ENCODE results near the gene MEIS2.

DNA sequence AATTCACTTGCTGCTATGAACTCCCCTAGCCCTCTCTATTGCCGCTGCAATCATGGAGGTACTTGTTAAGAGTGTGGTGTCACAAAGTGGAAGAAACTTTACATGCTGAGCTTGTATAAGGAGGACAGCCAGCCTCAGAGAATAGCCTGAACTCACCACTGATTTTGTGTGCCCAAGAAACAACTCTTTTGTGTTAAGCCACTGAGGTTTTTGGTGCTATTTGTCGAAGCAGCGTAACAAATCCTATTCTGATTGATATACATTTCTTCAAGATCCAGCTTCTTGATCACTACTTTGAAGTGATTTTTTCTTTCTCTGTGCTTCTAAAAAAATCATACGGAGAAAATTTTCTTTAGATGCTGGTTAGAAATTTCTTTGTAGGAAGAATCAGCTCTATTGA, 132.4 kb downstream of the MEIS2 start:
- TF ChIP-seq, protein P1, sequence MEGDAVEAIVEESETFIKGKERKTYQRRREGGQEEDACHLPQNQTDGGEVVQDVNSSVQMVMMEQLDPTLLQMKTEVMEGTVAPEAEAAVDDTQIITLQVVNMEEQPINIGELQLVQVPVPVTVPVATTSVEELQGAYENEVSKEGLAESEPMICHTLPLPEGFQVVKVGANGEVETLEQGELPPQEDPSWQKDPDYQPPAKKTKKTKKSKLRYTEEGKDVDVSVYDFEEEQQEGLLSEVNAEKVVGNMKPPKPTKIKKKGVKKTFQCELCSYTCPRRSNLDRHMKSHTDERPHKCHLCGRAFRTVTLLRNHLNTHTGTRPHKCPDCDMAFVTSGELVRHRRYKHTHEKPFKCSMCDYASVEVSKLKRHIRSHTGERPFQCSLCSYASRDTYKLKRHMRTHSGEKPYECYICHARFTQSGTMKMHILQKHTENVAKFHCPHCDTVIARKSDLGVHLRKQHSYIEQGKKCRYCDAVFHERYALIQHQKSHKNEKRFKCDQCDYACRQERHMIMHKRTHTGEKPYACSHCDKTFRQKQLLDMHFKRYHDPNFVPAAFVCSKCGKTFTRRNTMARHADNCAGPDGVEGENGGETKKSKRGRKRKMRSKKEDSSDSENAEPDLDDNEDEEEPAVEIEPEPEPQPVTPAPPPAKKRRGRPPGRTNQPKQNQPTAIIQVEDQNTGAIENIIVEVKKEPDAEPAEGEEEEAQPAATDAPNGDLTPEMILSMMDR (IDR thresholded peaks at IDR 0.05) = no peak
- TF ChIP-seq POLR2A (IDR thresholded peaks at IDR 0.05) = no peak

All from adrenal gland (tissue), 5 donors.